ENCODE measurements around the gene WDR81. TPM values are rescaled to one million over a fixed set of nuclear protein-coding genes. Genes with fewer than 3 reads are reported as not detected.
"Not testable (repeated sequence)": the region's sequence is repeated elsewhere in the genome, so short reads cannot be mapped to it uniquely, and the experiment has no call there.

Gene WDR81
- total RNA-seq, 1 donor from 2014 or later: 10.2 TPM

DNA sequence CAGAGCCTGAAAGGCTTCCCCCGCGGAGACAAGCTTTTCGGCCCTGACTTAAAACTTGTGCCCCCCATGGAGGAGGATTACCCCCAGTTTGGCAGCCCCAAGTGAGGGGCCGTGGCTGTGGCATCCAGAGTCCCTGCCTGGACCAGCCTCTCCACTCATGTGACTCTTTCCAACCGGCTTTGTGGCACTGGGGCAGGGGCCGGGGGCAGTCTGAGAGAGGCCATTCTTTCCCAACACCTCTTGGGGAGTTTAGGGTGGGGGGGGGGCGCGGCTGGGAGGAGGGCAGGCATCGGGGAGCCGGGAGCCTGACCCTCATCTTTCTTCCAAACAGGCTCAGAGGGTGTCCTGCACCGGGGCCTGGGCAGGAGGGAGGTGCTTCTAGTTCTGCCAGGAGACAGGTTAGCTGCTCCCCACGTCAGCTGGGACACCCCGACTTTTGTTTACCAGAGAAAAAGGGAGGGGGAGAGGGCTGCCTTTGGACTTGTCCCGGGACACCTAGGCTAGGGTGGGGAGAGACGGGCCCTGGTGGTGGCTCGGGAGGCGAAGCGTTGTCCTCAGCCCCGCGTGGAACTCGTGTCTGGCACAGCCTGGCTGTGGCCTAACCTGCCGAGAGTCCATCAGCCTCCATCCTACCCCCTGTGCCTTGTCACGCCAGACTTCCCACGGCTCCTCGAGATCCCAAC is 30.1 kb downstream of the WDR81 start:
- no peak for ATAC-seq

DNA sequence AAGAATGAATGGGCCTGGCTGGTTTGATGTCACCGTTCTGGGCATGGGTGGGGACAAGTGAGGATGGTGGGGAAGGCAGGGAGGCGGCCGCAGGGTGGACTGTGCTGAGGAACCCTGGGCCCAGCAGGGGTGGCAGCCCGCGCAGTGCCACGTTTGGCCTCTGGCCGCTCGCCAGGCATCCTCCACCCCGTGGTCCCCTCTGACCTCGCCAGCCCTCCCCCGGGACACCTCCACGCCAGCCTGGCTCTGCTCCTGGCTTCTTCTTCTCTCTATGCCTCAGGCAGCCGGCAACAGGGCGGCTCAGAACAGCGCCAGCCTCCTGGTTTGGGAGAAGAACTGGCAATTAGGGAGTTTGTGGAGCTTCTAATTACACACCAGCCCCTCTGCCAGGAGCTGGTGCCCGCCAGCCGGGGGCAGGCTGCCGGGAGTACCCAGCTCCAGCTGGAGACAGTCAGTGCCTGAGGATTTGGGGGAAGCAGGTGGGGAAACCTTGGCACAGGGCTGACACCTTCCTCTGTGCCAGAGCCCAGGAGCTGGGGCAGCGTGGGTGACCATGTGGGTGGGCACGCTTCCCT is 30.8 kb downstream of the WDR81 start:
- peak; percentile 3 for ATAC-seq

- ATAC-seq: no peak
These were observed 31.3 kb downstream of the WDR81 start for GRCh38 chr17:1755827-1756262.

- ATAC-seq: no peak
These were observed 34.3 kb downstream of the WDR81 start for GRCh38 chr17:1758807-1759206.

DNA sequence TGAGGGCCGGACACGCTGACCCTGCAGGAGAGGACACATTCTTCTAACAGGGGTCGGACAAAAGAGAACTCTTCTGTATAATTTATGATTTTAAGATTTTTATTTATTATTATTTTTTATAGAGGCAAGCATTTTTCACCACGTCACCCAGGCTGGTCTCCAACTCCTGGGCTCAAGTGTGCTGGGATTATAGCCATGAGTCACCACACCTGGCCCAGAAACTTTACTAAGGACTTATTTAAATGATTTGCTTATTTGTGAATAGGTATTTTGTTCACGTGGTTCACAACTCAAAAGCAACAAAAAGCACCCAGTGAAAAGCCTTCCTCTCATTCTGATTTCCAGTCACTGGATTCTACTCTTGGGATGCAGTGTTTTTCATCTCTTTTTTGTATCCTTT is 35.0 kb downstream of the WDR81 start:
- peak; percentile 55 for ATAC-seq

GRCh38 chr17:1762233-1762900 is 37.9 kb downstream of the WDR81 start:
- ATAC-seq: peak; percentile 7

DNA sequence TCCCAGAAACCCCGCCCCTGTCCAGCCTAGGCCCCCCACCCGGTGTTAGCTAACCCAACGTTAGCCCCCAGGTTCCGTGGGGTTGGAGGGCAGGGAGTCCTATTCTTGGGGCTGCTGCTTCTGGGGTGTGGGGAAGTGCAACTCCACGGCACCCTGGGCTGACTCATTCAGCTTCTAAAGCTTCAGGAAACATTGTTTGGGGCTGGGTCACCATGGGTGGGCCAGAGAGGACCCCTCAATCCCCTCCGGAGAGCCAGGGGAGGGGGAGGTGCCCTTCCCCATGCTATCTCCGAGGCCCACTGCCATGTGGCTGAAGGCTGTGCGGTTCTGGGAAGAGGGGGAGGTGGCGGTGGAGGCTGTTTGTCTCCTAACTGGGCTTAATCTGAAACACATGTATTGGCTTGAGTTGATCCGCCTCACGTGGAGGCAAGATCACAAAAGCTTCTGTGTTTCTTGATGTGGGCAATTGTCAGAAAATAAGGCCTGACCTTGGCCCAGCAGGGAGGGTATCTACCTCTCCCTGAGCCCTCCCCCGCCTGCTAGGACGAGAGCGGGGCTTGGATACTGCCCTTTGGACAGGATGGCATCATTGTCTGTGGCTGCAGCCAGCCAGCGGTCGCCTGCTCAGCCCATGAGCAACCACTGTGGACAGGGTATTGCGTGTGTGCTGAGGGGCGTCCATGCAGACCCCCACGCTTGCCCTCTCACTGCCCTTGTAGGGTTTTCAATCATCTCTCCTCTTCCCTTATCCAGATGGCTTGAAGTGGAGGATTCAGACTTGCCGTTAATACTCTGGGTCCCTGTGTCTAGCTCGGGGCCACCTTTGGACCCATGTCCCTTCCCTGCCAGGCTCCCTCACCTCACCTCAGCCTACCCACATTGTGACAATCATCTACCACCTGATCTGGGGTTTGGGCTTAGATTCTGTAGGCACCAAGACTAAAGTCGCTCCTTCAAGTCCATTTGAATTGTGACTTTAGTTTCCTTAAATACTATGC is 38.7 kb downstream of the WDR81 start:
- ATAC-seq: peak; percentile 41

DNA sequence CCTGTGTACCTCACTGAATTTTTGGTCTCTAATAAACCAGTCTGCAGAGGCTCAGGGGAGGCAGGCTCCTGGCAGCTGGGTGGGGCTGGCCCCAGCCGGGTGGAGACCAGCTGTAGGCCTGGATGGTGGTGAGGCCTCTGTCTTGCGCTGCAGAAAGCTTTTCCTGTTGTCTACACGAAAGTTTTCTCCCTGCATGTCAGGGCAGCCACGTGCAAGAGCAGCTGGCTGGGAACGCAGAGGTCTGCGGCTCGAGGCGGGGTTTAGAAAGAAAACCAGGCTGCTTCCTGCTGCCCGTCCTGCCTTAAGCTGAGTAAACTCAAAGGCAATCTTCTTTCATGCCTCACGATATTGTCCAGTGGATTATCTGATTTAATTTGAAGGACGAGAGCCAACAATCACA is 39.8 kb downstream of the WDR81 start:
- peak; percentile 78 for ATAC-seq

DNA sequence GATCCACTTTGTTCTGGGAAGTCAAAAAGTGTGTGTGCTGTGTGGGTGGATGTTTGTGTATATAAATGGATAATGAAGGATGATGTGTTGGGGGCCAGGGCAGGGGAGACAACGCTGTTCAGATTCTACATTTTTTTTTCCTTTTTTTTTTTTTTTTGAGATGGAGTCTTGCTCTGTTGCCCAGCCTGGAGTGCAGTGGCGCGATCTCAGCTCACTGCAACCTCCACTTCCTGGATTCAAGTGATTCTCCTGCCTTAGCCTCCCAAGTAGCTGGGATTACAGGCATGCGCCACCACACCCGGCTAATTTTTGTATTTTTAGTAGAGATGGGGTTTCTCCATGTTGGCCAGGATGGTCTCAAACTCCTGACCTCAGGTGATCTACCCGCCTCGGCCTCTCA is 40.2 kb downstream of the WDR81 start:
- ATAC-seq: not testable (repeated sequence)

GRCh38 chr17:1765576-1765975 is 41.1 kb downstream of the WDR81 start:
- ATAC-seq: no peak

DNA sequence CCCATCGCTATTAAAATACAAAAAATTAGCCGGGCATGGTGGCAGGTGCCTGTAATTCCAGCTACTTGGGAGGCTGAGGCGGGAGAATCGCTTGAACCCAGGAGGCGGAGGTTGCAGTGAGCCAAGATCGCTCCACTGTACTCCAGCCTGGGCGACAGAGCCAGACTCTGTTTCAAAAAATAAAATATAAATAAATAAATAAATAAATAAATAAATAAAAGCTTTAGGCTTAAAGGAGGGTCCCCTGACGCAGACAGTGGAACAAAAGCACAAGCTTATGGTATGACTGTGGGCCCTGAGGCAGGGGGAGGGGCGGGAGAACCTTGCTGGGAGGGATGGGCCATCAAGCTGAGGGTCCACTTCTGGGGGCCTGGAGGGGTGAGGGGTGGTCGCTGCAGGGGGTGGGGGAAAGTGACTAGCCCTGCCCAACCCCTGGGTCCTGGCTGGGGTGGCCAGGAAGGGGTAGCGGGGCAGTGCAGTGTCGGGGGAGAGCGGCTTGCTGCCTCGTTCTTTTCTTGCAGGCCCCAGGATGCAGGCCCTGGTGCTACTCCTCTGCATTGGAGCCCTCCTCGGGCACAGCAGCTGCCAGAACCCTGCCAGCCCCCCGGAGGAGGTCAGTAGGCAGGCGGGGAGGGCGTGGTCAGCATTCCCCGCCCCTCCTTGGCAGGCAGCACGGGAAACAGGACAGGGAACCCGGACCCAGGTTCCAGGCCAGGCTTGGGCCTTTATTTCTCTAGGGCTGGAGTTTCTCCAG is 42.1 kb downstream of the WDR81 start:
- no peak for ATAC-seq

GRCh38 chr17:1767358-1767757 is 42.9 kb downstream of the WDR81 start:
- ATAC-seq: no peak

DNA sequence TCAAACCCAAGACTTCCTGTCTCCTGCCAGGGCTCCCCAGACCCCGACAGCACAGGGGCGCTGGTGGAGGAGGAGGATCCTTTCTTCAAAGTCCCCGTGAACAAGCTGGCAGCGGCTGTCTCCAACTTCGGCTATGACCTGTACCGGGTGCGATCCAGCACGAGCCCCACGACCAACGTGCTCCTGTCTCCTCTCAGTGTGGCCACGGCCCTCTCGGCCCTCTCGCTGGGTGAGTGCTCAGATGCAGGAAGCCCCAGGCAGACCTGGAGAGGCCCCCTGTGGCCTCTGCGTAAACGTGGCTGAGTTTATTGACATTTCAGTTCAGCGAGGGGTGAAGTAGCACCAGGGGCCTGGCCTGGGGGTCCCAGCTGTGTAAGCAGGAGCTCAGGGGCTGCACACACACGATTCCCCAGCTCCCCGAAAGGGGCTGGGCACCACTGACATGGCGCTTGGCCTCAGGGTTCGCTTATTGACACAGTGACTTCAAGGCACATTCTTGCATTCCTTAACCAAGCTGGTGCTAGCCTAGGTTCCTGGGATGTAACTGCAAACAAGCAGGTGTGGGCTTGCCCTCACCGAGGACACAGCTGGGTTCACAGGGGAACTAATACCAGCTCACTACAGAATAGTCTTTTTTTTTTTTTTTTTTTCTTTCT is 45.4 kb downstream of the WDR81 start:
- peak; percentile 86 for ATAC-seq

DNA sequence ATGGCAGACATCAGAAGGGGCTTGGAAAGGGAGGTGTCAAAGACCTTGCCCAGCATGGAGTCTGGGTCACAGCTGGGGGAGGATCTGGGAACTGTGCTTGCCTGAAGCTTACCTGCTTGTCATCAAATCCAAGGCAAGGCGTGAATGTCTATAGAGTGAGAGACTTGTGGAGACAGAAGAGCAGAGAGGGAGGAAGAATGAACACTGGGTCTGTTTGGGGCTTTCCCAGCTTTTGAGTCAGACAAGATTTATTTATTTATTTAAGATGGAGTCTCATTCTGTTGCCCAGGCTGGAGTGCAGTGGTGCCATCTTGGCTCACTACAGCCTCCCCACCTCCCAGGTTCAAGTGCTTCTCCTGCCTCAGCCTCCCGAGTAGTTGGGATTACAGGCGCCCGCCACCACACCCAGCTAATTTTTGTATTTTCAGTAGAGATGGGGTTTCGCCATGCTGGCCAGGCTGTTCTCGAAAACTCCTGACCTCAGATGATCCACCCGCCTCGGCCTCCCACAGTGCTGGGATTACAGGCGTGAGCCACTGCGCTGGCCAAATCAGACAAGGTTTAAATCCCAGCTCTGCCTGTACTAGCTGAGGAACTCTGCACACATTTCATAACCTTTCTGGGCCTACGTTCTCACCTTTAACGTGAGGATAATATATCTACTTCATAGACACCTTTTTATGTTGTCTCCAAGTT is 48.6 kb downstream of the WDR81 start:
- peak; percentile 10 for ATAC-seq

- no peak for ATAC-seq
These were observed 49.2 kb downstream of the WDR81 start for GRCh38 chr17:1773696-1774181.

DNA sequence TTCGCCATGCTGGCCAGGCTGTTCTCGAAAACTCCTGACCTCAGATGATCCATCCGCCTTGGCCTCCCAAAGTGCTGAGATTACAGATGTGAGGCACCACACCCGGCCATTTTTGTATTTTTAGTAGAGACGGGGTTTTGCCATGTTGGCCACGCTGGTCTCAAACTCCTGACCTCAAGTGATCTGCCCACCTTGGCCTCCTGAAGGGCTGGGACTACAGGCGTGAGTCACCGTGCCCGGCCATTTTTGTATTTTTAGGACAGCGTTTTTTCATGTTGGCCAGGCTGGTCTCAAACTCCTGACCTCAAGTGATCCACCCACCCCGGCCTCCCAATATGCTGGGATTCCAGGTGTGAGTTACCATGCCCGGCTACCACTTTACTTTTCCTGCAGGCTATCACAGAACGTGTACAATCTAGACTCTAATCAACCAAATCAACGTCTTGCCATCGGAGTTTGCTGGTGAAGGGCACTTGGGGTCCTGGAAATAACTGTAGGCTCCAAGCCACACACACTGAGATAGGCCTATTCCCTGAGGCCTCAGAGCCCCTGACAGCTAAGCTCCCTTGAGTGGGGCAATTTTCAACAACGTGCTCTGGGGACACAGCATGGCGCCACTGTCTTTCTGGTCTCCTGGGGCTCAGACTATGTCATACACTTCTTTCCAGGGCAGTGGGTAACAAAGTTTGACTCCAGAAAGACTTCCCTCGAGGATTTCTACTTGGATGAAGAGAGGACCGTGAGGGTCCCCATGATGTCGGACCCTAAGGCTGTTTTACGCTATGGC is 50.1 kb downstream of the WDR81 start:
- ATAC-seq: no peak

DNA sequence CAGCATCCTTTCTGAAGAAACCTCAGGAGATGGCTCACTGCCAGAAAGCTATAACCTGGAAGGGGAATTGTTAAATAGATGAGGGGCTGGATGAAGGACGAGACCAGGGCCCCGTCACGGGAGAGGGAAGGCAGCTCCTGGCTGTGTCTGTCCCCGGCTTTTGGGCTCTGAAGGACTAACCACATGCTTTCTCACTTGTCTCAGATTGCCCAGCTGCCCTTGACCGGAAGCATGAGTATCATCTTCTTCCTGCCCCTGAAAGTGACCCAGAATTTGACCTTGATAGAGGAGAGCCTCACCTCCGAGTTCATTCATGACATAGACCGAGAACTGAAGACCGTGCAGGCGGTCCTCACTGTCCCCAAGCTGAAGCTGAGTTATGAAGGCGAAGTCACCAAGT is 51.8 kb downstream of the WDR81 start:
- no peak for ATAC-seq

- peak; percentile 41 for ATAC-seq
These were observed 52.4 kb downstream of the WDR81 start for GRCh38 chr17:1776857-1777256.

DNA sequence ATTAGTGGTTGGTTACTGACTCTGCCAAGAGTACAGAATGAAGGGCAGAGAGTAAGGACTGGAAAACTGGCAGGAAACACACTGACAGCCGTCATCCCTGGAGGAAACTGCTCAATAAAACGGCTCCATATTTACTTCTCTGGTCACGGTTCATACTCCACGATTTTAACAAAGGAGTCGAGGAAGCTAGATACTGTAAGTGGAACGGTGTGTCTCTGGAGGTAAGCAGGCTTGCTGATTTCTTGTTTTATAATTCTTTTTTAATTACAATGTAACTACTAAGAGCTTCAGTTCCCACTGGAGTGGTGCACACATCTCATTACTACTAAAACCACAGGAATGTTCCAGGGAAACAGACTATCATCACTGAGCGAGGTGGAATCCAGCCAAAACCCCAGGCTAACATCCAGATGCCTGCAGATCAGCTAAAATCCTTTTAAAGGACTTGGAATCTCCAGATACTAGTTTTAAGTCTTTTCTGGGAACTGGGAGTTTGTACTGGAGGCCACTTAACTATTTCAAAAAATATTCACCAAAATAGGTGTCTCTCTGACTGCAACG is 55.1 kb downstream of the WDR81 start:
- no peak for ATAC-seq

Measured in esophagus mucosa (tissue), 1 donor.